GM19099 (cell line): ENCODE results near the gene CHFR.

Experiments used
- POLR2A ChIP-seq: IDR thresholded peaks from 3 replicates; pipeline ENCODE4 v1.6.1; 2011; ENCODE audit warnings: low read depth; ENCODE audit not compliant: insufficient read length; ENCODE audit errors: extremely low read depth

CHFR gene

DNA sequence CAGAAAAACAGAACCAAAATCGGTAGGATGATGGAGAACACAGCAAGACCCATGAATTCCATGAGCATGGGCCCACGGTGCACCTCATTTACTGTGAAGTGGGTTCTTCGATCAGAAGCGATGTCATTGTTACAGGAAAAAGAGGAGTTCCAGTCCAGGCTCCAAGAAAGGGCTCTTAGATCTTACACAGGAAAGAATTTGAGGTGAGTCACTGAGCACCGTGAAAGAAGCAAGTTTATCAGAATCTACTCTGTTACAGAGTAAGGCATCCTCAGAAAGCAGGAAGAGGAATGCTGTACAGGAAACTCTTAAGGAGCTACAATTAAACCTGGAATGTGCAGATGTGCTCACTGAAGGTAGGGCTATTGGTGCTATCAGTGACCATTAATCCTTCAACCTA lies 11.6 kb upstream of the CHFR start:
- TF ChIP-seq POLR2A, result no peak

DNA sequence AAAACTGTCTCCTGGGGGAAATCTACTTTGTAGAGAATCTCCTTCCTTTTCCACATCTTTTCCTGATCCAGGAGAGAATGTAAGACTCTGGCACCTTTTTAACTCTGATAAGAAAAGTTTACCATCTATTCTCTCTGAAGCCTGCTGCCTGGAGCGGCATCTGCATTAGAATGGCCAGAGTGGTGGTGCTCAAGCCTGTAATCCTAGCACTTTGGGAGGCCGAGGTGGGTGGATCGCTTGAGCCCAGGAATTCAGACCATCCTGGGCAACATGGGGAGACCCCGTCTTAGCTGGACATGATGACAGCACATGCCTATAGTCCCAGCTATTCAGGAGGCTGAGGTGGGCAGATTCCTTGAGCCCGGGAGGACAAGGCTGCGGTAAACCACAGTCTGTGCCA lies 1.4 kb upstream of the CHFR start:
- no peak for TF ChIP-seq POLR2A

GRCh38 chr12:132886529-132887477 lies 602 bp downstream of the CHFR start:
- TF ChIP-seq POLR2A, result no peak

DNA sequence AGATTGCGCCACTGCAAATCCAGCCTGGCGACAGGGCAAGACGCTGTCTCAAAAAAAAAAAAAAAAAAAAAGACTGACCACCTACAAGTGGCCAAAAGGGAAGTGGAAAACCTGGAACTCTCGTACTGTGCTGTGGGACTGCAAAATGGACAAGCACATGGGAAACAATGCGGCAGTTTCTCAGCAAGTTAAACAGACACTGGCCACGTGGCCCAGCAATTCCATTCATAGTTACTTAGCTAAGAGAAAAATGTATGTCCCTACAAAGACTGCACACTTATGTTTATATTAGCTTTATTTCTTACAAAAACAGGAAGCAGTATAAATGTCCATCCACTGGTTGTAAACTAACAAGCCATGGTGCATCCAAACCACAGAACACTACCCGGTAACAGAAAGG lies 5.6 kb downstream of the CHFR start:
- TF ChIP-seq POLR2A, result no peak

DNA sequence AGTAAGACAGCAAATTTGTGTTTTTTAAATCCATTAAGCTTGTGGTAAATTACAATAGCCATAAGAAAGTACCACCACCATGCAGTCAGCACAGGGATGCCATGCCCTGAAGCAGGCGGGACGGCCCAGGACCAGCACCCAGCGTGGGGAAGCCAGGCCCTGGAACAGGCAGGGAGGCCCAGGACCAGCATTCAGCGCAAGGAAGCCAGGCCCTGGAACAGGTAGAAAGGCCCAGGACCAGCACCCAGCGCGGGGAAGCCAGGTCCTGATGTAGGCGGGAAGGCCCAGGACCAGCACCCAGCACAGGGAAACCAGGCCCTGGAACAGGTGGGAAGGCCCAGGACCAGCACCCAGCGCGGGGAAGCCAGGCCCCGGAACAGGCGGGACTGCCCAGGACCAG lies 13.2 kb downstream of the CHFR start:
- TF ChIP-seq POLR2A, result no peak

- TF ChIP-seq POLR2A, result no peak
Observed at GRCh38 chr12:132873724-132874123, 13.7 kb downstream of the CHFR start.

DNA sequence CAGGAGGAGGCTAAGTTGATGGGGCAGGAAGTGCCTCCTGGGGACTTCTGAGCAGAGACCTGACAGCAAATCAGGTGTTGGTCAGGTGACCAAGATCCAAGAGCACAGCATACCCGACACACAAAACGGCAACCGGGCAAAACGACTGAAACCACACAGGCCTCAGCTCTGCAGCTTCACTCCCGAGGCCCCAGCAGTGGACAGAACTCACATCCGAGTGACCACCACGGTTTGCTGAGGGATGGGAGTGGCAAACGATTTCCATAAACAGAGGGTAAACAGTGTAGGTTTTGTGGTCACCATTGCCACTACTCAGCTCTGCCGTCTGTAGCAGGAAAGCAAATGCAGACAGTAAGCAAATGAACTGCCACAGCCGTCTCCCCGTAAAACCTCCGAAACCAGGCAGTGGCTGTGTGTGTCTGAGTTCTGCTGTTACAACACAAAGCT lies 14.4 kb downstream of the CHFR start:
- no peak for TF ChIP-seq POLR2A

- TF ChIP-seq POLR2A, result no peak
Observed at GRCh38 chr12:132872073-132872855, 15.1 kb downstream of the CHFR start.

GRCh38 chr12:132869551-132869950 lies 17.9 kb downstream of the CHFR start:
- TF ChIP-seq POLR2A, result no peak

DNA sequence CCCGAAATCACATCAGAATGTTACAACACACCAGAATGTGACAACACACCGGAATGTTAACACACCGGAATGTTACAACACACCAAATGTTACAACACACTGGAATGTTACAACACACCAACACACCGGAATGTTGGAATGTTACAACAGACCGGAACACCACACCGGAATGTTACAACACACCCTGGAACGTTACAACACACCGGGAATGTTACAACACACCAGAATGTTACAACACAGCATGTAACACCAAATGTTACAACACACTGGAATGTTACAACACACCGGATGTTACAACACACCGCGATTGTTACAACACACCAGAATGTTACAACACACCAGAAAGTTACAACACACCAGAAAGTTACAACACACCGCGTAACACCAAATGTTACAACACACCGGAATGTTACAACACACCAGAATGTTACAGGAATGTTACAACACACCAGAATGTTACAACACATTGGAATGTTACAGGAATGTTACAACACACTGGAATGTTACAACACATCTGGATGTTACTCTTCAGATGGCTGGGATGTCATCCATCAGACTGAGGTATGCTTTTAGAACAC lies 21.1 kb downstream of the CHFR start:
- no peak for TF ChIP-seq POLR2A

- no peak for TF ChIP-seq POLR2A
Observed at GRCh38 chr12:132861558-132861957, 25.8 kb downstream of the CHFR start.

DNA sequence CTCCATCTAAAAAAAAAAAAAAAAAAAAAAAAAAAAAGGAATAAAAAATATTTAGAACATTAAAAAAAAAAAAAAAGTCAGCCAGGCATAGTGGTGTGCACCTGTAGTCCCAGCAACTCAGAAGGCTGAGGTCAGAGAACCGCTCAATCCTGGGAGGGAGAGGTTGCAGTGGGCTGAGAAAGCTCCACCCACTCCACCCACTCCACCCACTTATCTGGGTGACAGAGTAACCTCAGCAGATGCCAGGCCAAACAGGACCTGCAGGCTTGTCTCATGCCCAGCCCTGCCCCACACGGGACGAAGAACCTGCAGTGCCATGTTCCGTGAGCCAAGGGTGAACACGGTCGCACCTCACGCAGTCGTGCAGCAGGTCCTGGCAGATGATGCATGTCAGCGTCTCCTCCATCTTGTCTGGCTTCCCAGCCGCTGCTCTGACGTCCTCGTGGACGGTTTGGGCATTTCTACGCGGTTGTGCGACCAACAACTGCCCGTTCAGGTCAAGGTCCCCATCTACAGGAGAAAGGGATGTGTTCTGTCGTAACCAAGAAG lies 28.6 kb downstream of the CHFR start:
- TF ChIP-seq POLR2A, result no peak

DNA sequence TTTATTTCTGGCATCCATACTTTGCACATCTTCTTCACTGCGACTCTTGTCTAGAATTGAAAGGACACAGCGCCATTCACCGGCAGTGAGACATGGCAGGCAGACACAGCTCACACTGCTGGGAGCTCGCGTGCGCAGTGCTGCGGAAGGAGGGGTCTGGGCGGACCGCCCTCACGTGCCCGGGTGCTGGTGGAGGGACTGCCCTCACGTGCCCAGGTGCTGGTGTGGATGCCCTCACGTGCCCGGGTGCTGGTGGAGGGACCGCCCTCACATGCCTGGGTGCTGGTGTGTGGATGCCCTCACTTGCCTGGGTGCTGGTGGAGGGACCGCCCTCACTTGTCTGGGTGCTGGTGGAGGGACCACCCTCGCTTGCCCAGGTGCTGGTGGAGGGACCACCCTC lies 30.8 kb downstream of the CHFR start:
- TF ChIP-seq POLR2A, result no peak

GRCh38 chr12:132853285-132854092 lies 33.9 kb downstream of the CHFR start:
- TF ChIP-seq POLR2A, result no peak
